K562 (cell line): Measurements from ENCODE around the gene TLNRD1. TPM values are rescaled to one million over a fixed set of nuclear protein-coding genes. Genes with fewer than 3 reads are reported as not detected.

Source experiments
- ATAC-seq: fragments of 200-7000 bp; cut with Tn5 transposase; 3 replicates; pipeline ENCODE4 v1.9.1; 2020; ENCODE audit warnings: moderate library complexity
- BruUV-seq: library from RNA; stranded (reverse); fragments of 400-500 nt; replicated peaks from 2 replicates; lab custom pipeline; 2021; lab: Mats Ljungman, UMichigan
- CTCF ChIA-PET: fragments of 300-600 bp; formaldehyde crosslinking; extraction: SDS; loops from one replicate; lab custom pipeline; 2021; ENCODE audit warnings: low intra/inter-chr PET ratio; lab: Yijun Ruan, JAX
- POLR2A ChIA-PET: fragments of 300-600, 350-650 bp; sonication (Branson Sonifier 250); formaldehyde crosslinking; extraction: SDS; loops from one replicate; lab custom pipeline; 2021; ENCODE audit warnings: antibody characterized with exemption, inconsistent platforms; lab: Yijun Ruan, JAX
- DNase-seq, 4 experiments: peaks; one replicate each; pipeline versions ENCODE4 v3.0.0 to v3.0.0-alpha.2; 2011 to 2018; ENCODE audit warnings: low spot score in 3 of 4, mixed read lengths in 3 of 4; ENCODE audit errors: extremely low read depth in 1 of 4
- FAIRE-seq: peaks from 2 replicates; lab custom pipeline; 2011; peaks lifted over from hg19 to GRCh38; lab: Jason Lieb, UNC
- H2AFZ ChIP-seq: 2 replicates; pipeline ENCODE4 v1.6.0; 2011; ENCODE audit warnings: low read depth, low read length, control low read depth, inconsistent platforms
- H3K27ac ChIP-seq: fragments of 200-600 bp; 3 replicates; pipeline ENCODE4 v1.8.0; 2011; ENCODE audit warnings: low read depth, mild to moderate bottlenecking, control low read depth, inconsistent platforms, low read length, moderate library complexity, mixed read lengths; ENCODE audit errors: extremely low read depth
- H3K27me3 ChIP-seq, 2 experiments: fragments of 300-600 bp in 1 of 2; 2 replicates in 1 of 2; 3 replicates in 1 of 2; pipeline versions ENCODE4 v1.6.0 to v1.8.0; 2011; ENCODE audit warnings: inconsistent platforms in 2 of 2, low read length in 2 of 2, mild to moderate bottlenecking in 1 of 2, mixed read lengths in 1 of 2, moderate library complexity in 1 of 2; ENCODE audit not compliant: control insufficient read depth in 2 of 2, insufficient read depth in 2 of 2
- H3K36me3 ChIP-seq: fragments of 300-600 bp; 3 replicates; pipeline ENCODE4 v1.8.0; 2011; ENCODE audit warnings: mild to moderate bottlenecking, low read length, inconsistent platforms; ENCODE audit not compliant: control insufficient read depth, insufficient read depth
- H3K4me1 ChIP-seq, 2 experiments: fragments of 200-600 bp in 1 of 2; replicated peaks in 1 of 2; 2 replicates in 1 of 2; 3 replicates in 1 of 2; pipeline versions ENCODE4 v1.5.1 to v1.8.0; 2011; ENCODE audit warnings: inconsistent platforms in 2 of 2, low read length in 2 of 2, mild to moderate bottlenecking in 1 of 2, mixed read lengths in 1 of 2, moderate library complexity in 1 of 2; ENCODE audit not compliant: control insufficient read depth in 2 of 2, insufficient read depth in 2 of 2
- H3K4me2 ChIP-seq: 2 replicates; pipeline ENCODE4 v1.6.1; 2011; ENCODE audit warnings: low read length, control low read depth, inconsistent platforms, mixed read lengths; ENCODE audit not compliant: insufficient read depth
- H3K4me3 ChIP-seq: fragments of 200-600 bp; sonication (generic), shearing (Covaris generic); 2 replicates; pipeline ENCODE4 v1.5.1; 2016; ENCODE audit warnings: control low read depth, inconsistent platforms
- H3K79me2 ChIP-seq: fragments of 200-600 bp; 3 replicates; pipeline ENCODE4 v1.8.0; 2011; ENCODE audit warnings: low read length, inconsistent platforms; ENCODE audit not compliant: control insufficient read depth, insufficient read depth
- H3K9ac ChIP-seq, 2 experiments: 2 replicates each; pipeline versions ENCODE4 v1.6.0 to v1.6.1; 2011; ENCODE audit warnings: low read depth in 2 of 2, low read length in 2 of 2, control low read depth in 1 of 2, inconsistent platforms in 1 of 2, mild to moderate bottlenecking in 1 of 2, mixed read lengths in 1 of 2; ENCODE audit not compliant: insufficient read depth in 1 of 2
- H3K9me1 ChIP-seq: one replicate; pipeline ENCODE4 v1.6.0; 2011; ENCODE audit warnings: inconsistent platforms, mild to moderate bottlenecking, low read length, moderate library complexity; ENCODE audit not compliant: control insufficient read depth, insufficient read depth
- H3K9me3 ChIP-seq: replicated peaks from 2 replicates; pipeline ENCODE4 v1.5.1; 2011; ENCODE audit warnings: low read depth, low read length, inconsistent platforms; ENCODE audit not compliant: control insufficient read depth, insufficient read depth
- H4K20me1 ChIP-seq: replicated peaks from 2 replicates; pipeline ENCODE4 v1.6.1; 2011; ENCODE audit warnings: low read length, inconsistent platforms, mixed read lengths; ENCODE audit not compliant: control insufficient read depth, insufficient read depth
- BCOR ChIP-seq: fragments of 450-650 bp; IDR thresholded peaks from 2 replicates; pipeline ENCODE4 v1.6.1; 2016
- DDX20 ChIP-seq: fragments of 450-650 bp; IDR thresholded peaks from 2 replicates; pipeline ENCODE4 v1.6.1; 2016; ENCODE audit warnings: missing genetic modification characterization, low read depth, mild to moderate bottlenecking, missing compliant biosample characterization, moderate library complexity
- ELF4 ChIP-seq: fragments of 450-650 bp; formaldehyde crosslinking; IDR thresholded peaks from 2 replicates; pipeline ENCODE4 v1.4.0; 2022; ENCODE audit warnings: missing genetic modification characterization
- HNRNPLL ChIP-seq: fragments of 200-400 bp; formaldehyde crosslinking; IDR thresholded peaks from 2 replicates; pipeline ENCODE4 v1.6.1; 2017; ENCODE audit warnings: low read length, low read depth, mild to moderate bottlenecking; ENCODE audit not compliant: poor library complexity, severe bottlenecking
- KAT7 ChIP-seq: sonication (generic); formaldehyde crosslinking; IDR thresholded peaks from 2 replicates; pipeline ENCODE4 v1.8.0; 2022; ENCODE audit warnings: missing genetic modification reagents, mild to moderate bottlenecking, borderline replicate concordance
- POLR2AphosphoS5 ChIP-seq: IDR thresholded peaks from 2 replicates; pipeline ENCODE4 v1.6.1; 2011; ENCODE audit warnings: mild to moderate bottlenecking, low read depth, low read length, moderate library complexity; ENCODE audit not compliant: control insufficient read depth, insufficient read depth
- SIX5 ChIP-seq, 2 experiments: IDR thresholded peaks; 2 replicates each; pipeline ENCODE4 v1.6.1; 2011; ENCODE audit warnings: low read length in 2 of 2, borderline replicate concordance in 1 of 2, low read depth in 1 of 2, mild to moderate bottlenecking in 1 of 2, moderate library complexity in 1 of 2; ENCODE audit not compliant: insufficient read depth in 1 of 2
- SMARCC2 ChIP-seq: fragments of 450-650 bp; IDR thresholded peaks from 2 replicates; pipeline ENCODE4 v1.6.1; 2017; ENCODE audit warnings: antibody characterized with exemption, moderate library complexity, mild to moderate bottlenecking, low read depth
- TOE1 ChIP-seq, 2 experiments: fragments of 450-650 bp in 1 of 2; sonication (generic) in 1 of 2; formaldehyde crosslinking in 1 of 2; IDR thresholded peaks; 2 replicates each; pipeline versions ENCODE4 v1.7.1 to v1.8.0; 2016 to 2022; ENCODE audit warnings: borderline replicate concordance in 2 of 2, mild to moderate bottlenecking in 2 of 2, antibody characterized with exemption in 1 of 2, inconsistent platforms in 1 of 2, low read depth in 1 of 2, missing genetic modification reagents in 1 of 2, moderate library complexity in 1 of 2
- ZBTB33 ChIP-seq: sonication (generic); formaldehyde crosslinking; IDR thresholded peaks from 2 replicates; pipeline ENCODE4 v1.8.1; 2023; ENCODE audit warnings: mild to moderate bottlenecking, missing genetic modification reagents
- ZNF778 ChIP-seq: fragments of 450-650 bp; formaldehyde crosslinking; IDR thresholded peaks from 2 replicates; pipeline ENCODE4 v1.4.0; 2020; ENCODE audit warnings: mild to moderate bottlenecking, moderate library complexity
- WGBS: fragments of 100-300 bp; shearing (Covaris generic); methylation state at CpG from one replicate; pipeline ENCODE4 v1.1.6; 2016; ENCODE audit warnings: low coverage, mixed read lengths; ENCODE audit not compliant: insufficient coverage; ENCODE audit errors: missing lambda C conversion rate; 5-methylcytosine and 5-hydroxymethylcytosine counted together
- in situ Hi-C: fragments of 300-500 bp; cut with MboI; formaldehyde crosslinking; loops from 4 replicates; pipeline ENCODE4 v1.15.0; 2018; ENCODE audit warnings: inconsistent platforms, mixed read lengths
- intact Hi-C: fragments of 100-400 bp; cut with micrococcal nuclease; formaldehyde crosslinking; loops from 2 replicates; pipeline ENCODE4 v1.14.2; 2022
- polyA plus RNA-seq, 8 experiments: library from polyadenylated mRNA; depleted of rRNA in 4 of 8; stranded (reverse) in 5 of 8; unstranded in 3 of 8; fragments of >200 nt; fragmentation: Nextera tagmentation in 2 of 8; fragmentation: Illumina TruSeq in 1 of 8; extraction: Ambion mirVana in 2 of 8; extraction: Trizol in 1 of 8; gene quantifications; 2 replicates each; pipeline versions ENCODE4 v1.2.1 to v1.2.3, GENCODE V29; 2011 to 2014; ENCODE audit warnings: inconsistent platforms in 1 of 8, missing spikeins in 1 of 8
- total RNA-seq, 7 experiments: library from RNA; depleted of rRNA in 6 of 7; stranded (reverse); fragments of >200 nt in 6 of 7; fragmentation: Illumina TruSeq in 2 of 7; extraction: Trizol in 2 of 7; gene quantifications; 2 replicates each; pipeline versions ENCODE4 v1.2.1 to v1.2.3, GENCODE V29; 2011 to 2021; ENCODE audit warnings: low replicate concordance in 1 of 7
- TF ChIP-seq, protein P1 (sequence below): fragments of 450-650 bp; formaldehyde crosslinking; IDR thresholded peaks from 2 replicates; pipeline ENCODE4 v1.4.0; 2020; ENCODE audit warnings: mild to moderate bottlenecking, mixed read lengths
- TF ChIP-seq, protein P2 (sequence below): fragments of 250-450 bp; sonication (Bioruptor Pico); IDR thresholded peaks from 2 replicates; pipeline ENCODE4 v1.4.0; 2020; ENCODE audit warnings: mild to moderate bottlenecking, moderate library complexity

The TLNRD1 gene
- total and polyA plus RNA-seq, 9 of the 15 experiments (the other 6 are each of a cell fraction or from before 2014, with no cell fraction given), result 1.1 to 33.1 (median 5.7) TPM

GRCh38 chr15:80971143-80971542, 29.6 kb upstream of the TLNRD1 start:
- DNase-seq, result no peak

More at GRCh38 chr15:80971143-80971542, 29.6 kb upstream of the TLNRD1 start:
- ATAC-seq (no peak), FAIRE-seq (no peak)
- no peak overlapping the region for H3K9ac ChIP-seq
- BruUV-seq, result no TSS peak
- H3K27ac ChIP-seq, result no peak overlapping the region
- no peaks in the 10 kb centered on the region for H3K9me1 ChIP-seq
- POLR2A ChIA-PET, result no interaction called here
- H3K4me2 ChIP-seq, result no peak overlapping the region
- no peaks in the 10 kb centered on the region for H3K27me3 ChIP-seq
- peaks cover 4% of the 10 kb centered on the region; the same call in 1 of the 3 replicates for H3K79me2 ChIP-seq
- in situ Hi-C loops (loop anchor here (5.0 to 10.0 kb wide), 2 partner anchors 434 to 514 kb away; no protein-coding TSS in a partner anchor), intact Hi-C loops (loop anchor here (2.0 kb wide), 2 partner anchors 192 to 516 kb away; partner anchors contain the start of gene CEMIP)
- TF ChIP-seq KAT7 (no peak), BCOR (no peak), ELF4 (CRISPR knock-in tag) (no peak), ZNF778 (CRISPR knock-in tag) (no peak), HNRNPLL (no peak), ZBTB33 (CRISPR knock-in tag) (no peak), POLR2AphosphoS5 (no peak), TOE1 (IDR thresholded peaks at IDR 0.05; ENCODE audit: borderline replicate concordance) (no peak), TOE1 (CRISPR knock-in tag; IDR thresholded peaks at IDR 0.05; ENCODE audit: borderline replicate concordance, low read depth) (no peak), SMARCC2 (no peak), SIX5 (IDR thresholded peaks at IDR 0.05; ENCODE audit: borderline replicate concordance in 1 of 2, insufficient read depth in 1 of 2, low read depth in 1 of 2, low read length in 2 of 2) (no peak), DDX20 (tag) (no peak)
- TF ChIP-seq, protein P1, sequence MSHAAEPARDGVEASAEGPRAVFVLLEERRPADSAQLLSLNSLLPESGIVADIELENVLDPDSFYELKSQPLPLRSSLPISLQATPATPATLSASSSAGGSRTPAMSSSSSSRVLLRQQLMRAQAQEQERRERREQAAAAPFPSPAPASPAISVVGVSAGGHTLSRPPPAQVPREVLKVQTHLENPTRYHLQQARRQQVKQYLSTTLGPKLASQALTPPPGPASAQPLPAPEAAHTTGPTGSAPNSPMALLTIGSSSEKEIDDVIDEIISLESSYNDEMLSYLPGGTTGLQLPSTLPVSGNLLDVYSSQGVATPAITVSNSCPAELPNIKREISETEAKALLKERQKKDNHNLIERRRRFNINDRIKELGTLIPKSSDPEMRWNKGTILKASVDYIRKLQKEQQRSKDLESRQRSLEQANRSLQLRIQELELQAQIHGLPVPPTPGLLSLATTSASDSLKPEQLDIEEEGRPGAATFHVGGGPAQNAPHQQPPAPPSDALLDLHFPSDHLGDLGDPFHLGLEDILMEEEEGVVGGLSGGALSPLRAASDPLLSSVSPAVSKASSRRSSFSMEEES (CRISPR knock-in tag), result no peak
- TF ChIP-seq, protein P2, sequence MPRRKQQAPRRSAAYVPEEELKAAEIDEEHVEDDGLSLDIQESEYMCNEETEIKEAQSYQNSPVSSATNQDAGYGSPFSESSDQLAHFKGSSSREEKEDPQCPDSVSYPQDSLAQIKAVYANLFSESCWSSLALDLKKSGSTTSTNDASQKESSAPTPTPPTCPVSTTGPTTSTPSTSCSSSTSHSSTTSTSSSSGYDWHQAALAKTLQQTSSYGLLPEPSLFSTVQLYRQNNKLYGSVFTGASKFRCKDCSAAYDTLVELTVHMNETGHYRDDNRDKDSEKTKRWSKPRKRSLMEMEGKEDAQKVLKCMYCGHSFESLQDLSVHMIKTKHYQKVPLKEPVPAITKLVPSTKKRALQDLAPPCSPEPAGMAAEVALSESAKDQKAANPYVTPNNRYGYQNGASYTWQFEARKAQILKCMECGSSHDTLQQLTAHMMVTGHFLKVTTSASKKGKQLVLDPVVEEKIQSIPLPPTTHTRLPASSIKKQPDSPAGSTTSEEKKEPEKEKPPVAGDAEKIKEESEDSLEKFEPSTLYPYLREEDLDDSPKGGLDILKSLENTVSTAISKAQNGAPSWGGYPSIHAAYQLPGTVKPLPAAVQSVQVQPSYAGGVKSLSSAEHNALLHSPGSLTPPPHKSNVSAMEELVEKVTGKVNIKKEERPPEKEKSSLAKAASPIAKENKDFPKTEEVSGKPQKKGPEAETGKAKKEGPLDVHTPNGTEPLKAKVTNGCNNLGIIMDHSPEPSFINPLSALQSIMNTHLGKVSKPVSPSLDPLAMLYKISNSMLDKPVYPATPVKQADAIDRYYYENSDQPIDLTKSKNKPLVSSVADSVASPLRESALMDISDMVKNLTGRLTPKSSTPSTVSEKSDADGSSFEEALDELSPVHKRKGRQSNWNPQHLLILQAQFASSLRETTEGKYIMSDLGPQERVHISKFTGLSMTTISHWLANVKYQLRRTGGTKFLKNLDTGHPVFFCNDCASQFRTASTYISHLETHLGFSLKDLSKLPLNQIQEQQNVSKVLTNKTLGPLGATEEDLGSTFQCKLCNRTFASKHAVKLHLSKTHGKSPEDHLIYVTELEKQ, result no peak
- H3K36me3 ChIP-seq, result peaks cover 16% of the 10 kb centered on the region; the same call in 2 of the 3 replicates
- CTCF ChIA-PET, result interaction anchor here (1.7 kb wide), 2 partner anchors 515 to 552 kb away, joined by 4 to 12 read pairs; no protein-coding TSS in a partner anchor
- H3K4me3 ChIP-seq, result no peak overlapping the region
- WGBS, result 43% methylated on average over 2 of the region's 2 CpGs
- H2AFZ ChIP-seq, result no peak overlapping the region
- no peaks in the 10 kb centered on the region for H3K4me1 ChIP-seq
- H4K20me1 ChIP-seq, result peaks cover 10% of the 10 kb centered on the region; the same call in 1 of the 2 replicates
- H3K9me3 ChIP-seq, result no peaks in the 10 kb centered on the region
